Endothelial cell of umbilical vein (primary cell): ENCODE measurements around the gene RNF169. TPM values are rescaled to one million over a fixed set of nuclear protein-coding genes. Genes with fewer than 3 reads are reported as not detected.

Experiments used
- BruUV-seq: library from RNA; stranded (reverse); fragments of 400-500 nt; replicated peaks from 2 replicates; lab custom pipeline; 2021; lab: Mats Ljungman, UMichigan
- CTCF ChIA-PET: fragments of 300-600, 350-600 bp; sonication (Branson Sonifier 250); formaldehyde crosslinking; loops from one replicate; lab custom pipeline; 2021; ENCODE audit warnings: antibody characterized with exemption, inconsistent platforms; lab: Charles Lee
- POLR2A ChIA-PET: fragments of 300-600, 350-600 bp; sonication (Branson Sonifier 250); formaldehyde crosslinking; loops from one replicate; lab custom pipeline; 2021; ENCODE audit warnings: antibody characterized with exemption, inconsistent platforms; lab: Charles Lee
- DNase-seq: peaks from one replicate; pipeline ENCODE4 v3.0.0-alpha.2; 2011; ENCODE audit warnings: low read depth, low spot score
- FAIRE-seq: peaks from 2 replicates; lab custom pipeline; 2011; peaks lifted over from hg19 to GRCh38; lab: Jason Lieb, UNC
- H2AFZ ChIP-seq: 2 replicates; pipeline ENCODE4 v1.6.0; 2012; ENCODE audit warnings: low read depth, low read length, control low read depth, inconsistent platforms
- H3K27ac ChIP-seq: 2 replicates; pipeline ENCODE4 v1.5.1; 2011; ENCODE audit warnings: low read depth, mild to moderate bottlenecking, control low read depth, low read length, moderate library complexity; ENCODE audit not compliant: insufficient read depth
- H3K27me3 ChIP-seq, 2 experiments: 2 replicates each; pipeline versions ENCODE4 v1.6.0 to v1.6.1; 2011; ENCODE audit warnings: low read length in 2 of 2, mixed read lengths in 1 of 2; ENCODE audit not compliant: control insufficient read depth in 2 of 2, insufficient read depth in 2 of 2
- H3K36me3 ChIP-seq, 2 experiments: 2 replicates in 1 of 2; 3 replicates in 1 of 2; pipeline ENCODE4 v1.5.1; 2011; ENCODE audit warnings: low read length in 2 of 2, mild to moderate bottlenecking in 1 of 2, moderate library complexity in 1 of 2; ENCODE audit not compliant: control insufficient read depth in 2 of 2, insufficient read depth in 2 of 2; ENCODE audit errors: extremely low read depth in 1 of 2
- H3K4me1 ChIP-seq: 3 replicates; pipeline ENCODE4 v1.5.1; 2011; ENCODE audit warnings: mild to moderate bottlenecking, low read length; ENCODE audit not compliant: control insufficient read depth, insufficient read depth; ENCODE audit errors: extremely low read depth
- H3K4me2 ChIP-seq: 2 replicates; pipeline ENCODE4 v1.6.1; 2011; ENCODE audit warnings: low read length, control low read depth, mixed read lengths; ENCODE audit not compliant: insufficient read depth
- H3K4me3 ChIP-seq, 3 experiments: fragments of 200-600 bp in 1 of 3; sonication (generic), shearing (Covaris generic) in 1 of 3; replicated peaks in 1 of 3; 2 replicates each; pipeline ENCODE4 v1.5.1; 2011 to 2016; ENCODE audit warnings: control low read depth in 3 of 3, low read length in 3 of 3, mild to moderate bottlenecking in 2 of 3, inconsistent platforms in 1 of 3, low read depth in 1 of 3, moderate library complexity in 1 of 3; ENCODE audit not compliant: insufficient read depth in 1 of 3
- H3K79me2 ChIP-seq: 2 replicates; pipeline ENCODE4 v1.6.0; 2012; ENCODE audit warnings: low read length, inconsistent platforms; ENCODE audit not compliant: control insufficient read depth, insufficient read depth
- H3K9ac ChIP-seq: replicated peaks from 2 replicates; pipeline ENCODE3; 2011; ENCODE audit warnings: low read length, control low read depth; ENCODE audit not compliant: insufficient read depth; ENCODE audit errors: extremely low read depth
- H3K9me1 ChIP-seq: replicated peaks from 3 replicates; pipeline ENCODE4 v1.6.0; 2011; ENCODE audit warnings: mild to moderate bottlenecking, low read length; ENCODE audit not compliant: control insufficient read depth, insufficient read depth; ENCODE audit errors: extremely low read depth
- H3K9me3 ChIP-seq: replicated peaks from 2 replicates; pipeline ENCODE4 v1.5.1; 2012; ENCODE audit warnings: low read length, inconsistent platforms; ENCODE audit not compliant: control insufficient read depth, insufficient read depth
- H4K20me1 ChIP-seq: replicated peaks from 2 replicates; pipeline ENCODE3; 2011; ENCODE audit warnings: mild to moderate bottlenecking, low read length; ENCODE audit not compliant: control insufficient read depth, insufficient read depth; ENCODE audit errors: extremely low read depth
- CTCF ChIP-seq, 2 donors: IDR thresholded peaks; 1 replicate in 1 of 2; 2 replicates in 1 of 2; pipeline ENCODE4 v1.5.1; 2011; ENCODE audit warnings: low read length in 2 of 2, mild to moderate bottlenecking in 2 of 2, moderate library complexity in 2 of 2, control low read depth in 1 of 2, inconsistent platforms in 1 of 2, low read depth in 1 of 2; ENCODE audit not compliant: insufficient read depth in 1 of 2; ENCODE audit errors: extremely low read depth in 1 of 2
- EZH2 ChIP-seq: IDR thresholded peaks from 2 replicates; pipeline ENCODE4 v1.6.1; 2012; ENCODE audit warnings: borderline replicate concordance, low read depth, mild to moderate bottlenecking, moderate library complexity, low read length, inconsistent platforms; ENCODE audit not compliant: severe bottlenecking
- FOS ChIP-seq: IDR thresholded peaks from 2 replicates; pipeline ENCODE4 v1.6.1; 2011; ENCODE audit warnings: mild to moderate bottlenecking, low read length, moderate library complexity, borderline replicate concordance; ENCODE audit not compliant: insufficient read depth
- GATA2 ChIP-seq: IDR thresholded peaks from 2 replicates; pipeline ENCODE4 v1.7.0; 2011; ENCODE audit warnings: low read depth, mild to moderate bottlenecking, moderate library complexity, mixed read lengths, low read length; ENCODE audit not compliant: insufficient read length, insufficient read depth
- JUN ChIP-seq: IDR thresholded peaks from 2 replicates; pipeline ENCODE4 v1.6.1; 2011; ENCODE audit warnings: borderline replicate concordance, low read depth; ENCODE audit not compliant: insufficient read length, insufficient read depth
- MYC ChIP-seq: IDR thresholded peaks from one replicate; pipeline ENCODE4 v1.6.1; 2011; ENCODE audit warnings: mild to moderate bottlenecking, low read depth, low read length
- POLR2A ChIP-seq: IDR thresholded peaks from 2 replicates; pipeline ENCODE4 v1.6.1; 2012; ENCODE audit warnings: low read depth, mild to moderate bottlenecking, control low read depth, low read length
- POLR2AphosphoS5 ChIP-seq: IDR thresholded peaks from 2 replicates; pipeline ENCODE4 v1.6.1; 2012; ENCODE audit warnings: low read depth, mild to moderate bottlenecking, control low read depth, low read length, moderate library complexity; ENCODE audit not compliant: insufficient read depth
- dilution Hi-C: fragments of 300-500 bp; cut with MboI; formaldehyde crosslinking; loops from one replicate; pipeline ENCODE4 v1.15.0; 2019; ENCODE audit warnings: low sequenced_read_pairs; ENCODE audit not compliant: extremely low pct_ligation_motif_present
- intact Hi-C: fragments of 100-400 bp; cut with micrococcal nuclease; formaldehyde crosslinking; loops from one replicate; pipeline ENCODE4 v1.10.0; 2022
- polyA plus RNA-seq, 4 experiments: library from polyadenylated mRNA; depleted of rRNA in 3 of 4; stranded (reverse) in 3 of 4; unstranded in 1 of 4; fragments of >200 nt; gene quantifications; 2 replicates each; pipeline versions ENCODE4 v1.2.1 to v1.2.3, GENCODE V29; 2011 to 2012; ENCODE audit warnings: missing spikeins in 1 of 4
- total RNA-seq: library from RNA; stranded (reverse); gene quantifications from 2 replicates; pipeline ENCODE4 v1.2.3, GENCODE V29; 2021
- TF ChIP-seq, protein P1 (sequence below): IDR thresholded peaks from 2 replicates; pipeline ENCODE4 v1.6.1; 2011; ENCODE audit not compliant: insufficient read depth, insufficient read length

The RNF169 gene
- total and polyA plus RNA-seq, 2 donors (not counting 3 experiments of a cell fraction or from before 2014, with no cell fraction given) = 5.8 to 21.3 TPM

- no TSS peak for BruUV-seq
- POLR2A ChIA-PET = no interaction called here
- CTCF ChIA-PET = no interaction called here
- H3K9me3 ChIP-seq = no peaks in the 10 kb centered on the region
- no peaks in the 10 kb centered on the region for H4K20me1 ChIP-seq
- DNase-seq (no peak), FAIRE-seq (no peak)
- no peaks in the 10 kb centered on the region for H3K36me3 ChIP-seq
- H2AFZ ChIP-seq = no peak overlapping the region
- H3K79me2 ChIP-seq = no peaks in the 10 kb centered on the region
- no peaks in the 10 kb centered on the region for H3K9me1 ChIP-seq
- dilution Hi-C loops = loop anchor here (25.0 kb wide), 1 partner anchor 154 kb away; no protein-coding TSS in a partner anchor
- TF ChIP-seq EZH2 = no peak
- no peak for TF ChIP-seq GATA2
- TF ChIP-seq FOS = no peak
- TF ChIP-seq, protein P1, sequence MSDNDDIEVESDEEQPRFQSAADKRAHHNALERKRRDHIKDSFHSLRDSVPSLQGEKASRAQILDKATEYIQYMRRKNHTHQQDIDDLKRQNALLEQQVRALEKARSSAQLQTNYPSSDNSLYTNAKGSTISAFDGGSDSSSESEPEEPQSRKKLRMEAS = no peak
- no peak for TF ChIP-seq JUN
- TF ChIP-seq CTCF (IDR thresholded peaks at IDR 0.05; ENCODE audit: extremely low read depth in 1 of 2, insufficient read depth in 1 of 2, low read depth in 1 of 2, low read length in 2 of 2) = no peak
- no peak for TF ChIP-seq POLR2A
- TF ChIP-seq MYC = no peak
- no peak for TF ChIP-seq POLR2AphosphoS5
- intact Hi-C loops = no loop called here
- no peaks in the 10 kb centered on the region for H3K4me1 ChIP-seq
- H3K4me2 ChIP-seq = no peak overlapping the region
- no peak overlapping the region for H3K4me3 ChIP-seq
- H3K27ac ChIP-seq = no peak overlapping the region
- H3K9ac ChIP-seq = no peak overlapping the region
- H3K27me3 ChIP-seq = no peaks in the 10 kb centered on the region
Observed at GRCh38 chr11:74707602-74708510, 40.8 kb upstream of the RNF169 start.
